GM21447 (cell line): Measurements from ENCODE around the gene CATSPERD.
"Not testable (repeated sequence)": the region's sequence is repeated elsewhere in the genome, so short reads cannot be mapped to it uniquely, and the experiment has no call there.

Experiments
- ATAC-seq: cut with Tn5 transposase; IDR thresholded peaks from one replicate; pipeline ENCODE4 v1.9.1; 2021; ENCODE audit not compliant: unreplicated experiment

CATSPERD gene

DNA sequence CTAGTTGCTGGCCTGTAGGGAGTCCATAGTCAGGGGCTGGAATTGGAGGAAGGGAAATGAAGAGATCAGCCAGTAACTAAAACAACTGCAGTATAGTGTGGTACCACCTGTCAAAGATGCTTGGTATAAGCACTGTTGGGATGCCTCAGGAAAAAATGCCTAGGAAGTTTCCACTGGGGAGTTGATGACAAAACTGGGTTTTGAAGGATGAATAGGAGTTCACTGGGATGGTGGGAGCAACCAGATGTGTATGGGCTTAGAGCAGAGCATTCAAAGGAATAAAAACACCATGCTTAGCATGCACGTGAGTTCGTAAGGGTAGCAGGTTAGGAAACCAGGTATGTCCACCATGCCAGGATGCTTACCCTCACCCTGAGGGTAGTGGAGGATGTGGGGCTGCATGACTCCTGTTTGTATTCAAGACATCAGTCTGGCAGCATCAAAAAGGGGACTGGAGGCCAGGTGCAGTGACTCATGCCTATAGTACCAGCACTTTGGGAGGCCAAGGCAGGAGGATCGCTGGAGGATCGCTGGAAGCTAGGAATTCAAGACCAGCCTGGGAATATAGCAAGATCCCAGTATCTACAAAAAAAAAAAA is 7.1 kb downstream of the CATSPERD start:
- no peak for ATAC-seq

DNA sequence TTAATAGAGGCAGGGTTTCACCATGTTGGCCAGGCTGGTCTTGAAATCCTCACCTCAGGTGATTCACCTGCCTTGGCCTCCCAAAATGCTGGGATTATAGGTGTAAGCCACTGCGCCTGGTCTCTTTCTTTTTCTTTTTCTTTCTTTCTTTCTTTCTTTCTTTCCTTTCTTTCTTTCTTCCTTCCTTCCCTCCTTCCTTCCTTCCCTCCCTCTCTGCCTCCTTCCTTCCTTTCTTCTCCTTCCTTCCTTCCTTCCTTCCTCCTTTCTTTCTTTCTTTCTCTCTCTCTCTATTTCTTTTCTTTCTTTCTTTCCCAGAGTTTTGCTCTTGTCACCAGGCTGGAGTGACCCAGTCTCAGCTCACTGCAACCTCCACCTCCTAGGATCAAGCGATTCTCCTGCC is 12.7 kb downstream of the CATSPERD start:
- ATAC-seq: not testable (repeated sequence)

DNA sequence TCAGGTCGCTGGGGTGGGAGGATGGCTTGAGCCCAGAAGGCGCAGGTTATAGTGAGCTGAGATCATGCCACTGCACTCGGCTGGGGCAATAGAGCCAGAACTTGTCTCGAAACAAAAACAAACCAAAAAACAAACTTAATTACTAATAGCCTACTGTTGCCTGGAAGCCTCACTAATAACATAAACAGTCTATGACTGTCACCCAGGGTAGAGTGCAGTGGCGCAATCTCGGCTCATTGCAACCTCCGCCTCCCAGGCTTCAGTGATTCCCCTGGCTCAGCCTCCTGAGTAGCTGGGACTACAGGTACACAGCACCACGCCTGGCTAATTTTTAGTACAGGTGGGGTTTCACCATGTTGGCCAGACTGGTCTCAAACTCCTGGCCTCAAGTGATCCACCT is 18.0 kb downstream of the CATSPERD start:
- ATAC-seq: no peak

DNA sequence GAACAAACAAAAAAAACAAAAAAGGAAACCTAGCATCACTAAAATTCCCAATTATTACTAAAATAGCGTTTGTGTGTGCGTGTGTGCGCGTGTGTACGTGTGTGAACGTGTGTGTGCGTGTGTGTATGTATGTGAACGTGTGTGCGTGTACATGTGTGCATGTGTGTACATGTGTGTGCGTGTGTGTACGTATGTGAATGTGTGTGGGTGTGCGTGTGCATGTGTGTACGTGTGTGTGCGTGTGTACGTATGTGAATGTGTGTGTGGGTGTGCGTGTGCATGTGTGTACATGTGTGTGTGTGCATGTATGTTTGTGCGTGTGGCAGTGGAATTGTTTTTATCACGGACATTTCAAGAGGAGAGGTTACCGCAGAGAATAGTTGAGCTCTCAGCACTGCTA is 21.6 kb downstream of the CATSPERD start:
- no peak for ATAC-seq

DNA sequence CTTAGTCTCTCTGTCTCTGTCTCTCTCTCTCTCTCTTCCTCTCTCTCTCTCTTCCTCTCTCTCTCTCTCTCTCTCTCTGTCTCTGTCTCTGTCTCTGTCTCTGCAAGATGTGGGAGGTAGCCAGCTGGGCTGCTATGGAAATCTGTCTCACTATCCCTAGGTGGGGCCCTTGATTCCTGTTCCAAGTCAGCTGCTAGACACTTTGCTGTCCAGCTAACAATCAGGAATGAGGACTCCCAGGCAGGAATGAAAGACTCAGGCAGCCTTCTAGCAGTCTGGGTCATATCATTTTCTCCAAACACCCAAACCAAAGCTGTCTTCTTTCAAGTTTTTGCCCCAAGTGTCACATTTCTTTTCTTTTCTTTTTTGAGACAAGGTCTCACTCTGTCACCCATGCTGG is 23.2 kb downstream of the CATSPERD start:
- ATAC-seq: no peak

DNA sequence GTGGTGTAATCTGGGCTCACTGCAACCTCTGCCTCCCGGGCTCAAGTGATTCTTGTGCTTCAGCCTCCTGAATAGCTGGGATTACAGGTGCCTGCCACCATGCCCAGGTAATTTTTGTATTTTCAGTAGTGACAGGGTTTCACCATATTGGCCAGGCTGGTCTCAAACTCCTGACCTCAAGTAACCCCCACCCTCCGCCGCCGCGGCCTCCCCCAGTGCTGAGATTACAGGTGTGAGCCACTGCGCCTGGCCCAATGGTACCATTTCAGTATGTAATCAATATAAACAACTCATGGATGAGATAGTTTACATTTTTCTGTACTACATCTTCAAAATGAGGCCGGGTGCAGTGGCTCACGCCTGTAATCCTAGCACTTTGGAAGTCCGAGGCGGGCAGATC is 24.6 kb downstream of the CATSPERD start:
- not testable (repeated sequence) for ATAC-seq

DNA sequence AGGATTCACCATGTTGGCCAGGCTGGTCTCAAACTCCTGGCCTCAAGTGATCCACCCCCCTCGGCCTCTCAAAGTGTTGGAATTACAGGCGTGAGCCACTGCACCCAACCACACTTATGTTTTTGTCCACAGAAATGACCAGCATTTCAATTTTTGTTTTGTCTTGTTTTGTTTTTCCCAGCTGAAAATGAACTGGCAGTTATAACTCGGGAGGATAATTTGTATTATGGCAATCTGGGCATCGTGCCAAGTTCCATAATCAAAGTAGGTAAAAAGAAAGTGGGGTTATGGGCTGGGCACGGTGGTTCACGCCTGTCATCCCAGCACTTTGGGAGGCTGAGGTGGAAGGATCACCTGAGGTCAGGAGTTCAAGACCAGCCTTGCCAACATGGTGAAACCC is 28.5 kb downstream of the CATSPERD start:
- not testable (repeated sequence) for ATAC-seq

DNA sequence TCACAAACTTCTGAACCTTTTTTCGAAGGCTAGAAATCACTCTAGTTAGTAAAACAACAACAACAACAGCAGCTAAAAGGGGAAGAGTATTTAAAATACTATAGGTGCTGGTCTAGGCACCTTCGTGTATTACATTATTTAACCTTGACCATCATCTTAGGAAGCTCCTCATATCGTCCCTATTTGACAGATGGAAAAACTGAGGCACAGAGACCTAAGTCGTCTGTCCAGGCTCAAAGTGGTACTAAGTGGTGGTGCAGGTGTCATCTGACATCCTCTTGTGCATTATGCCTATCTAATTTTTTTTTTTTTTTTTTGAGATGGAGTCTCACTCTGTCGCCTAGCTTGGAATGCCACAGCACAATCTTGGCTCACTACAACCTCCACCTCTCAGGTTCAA is 29.1 kb downstream of the CATSPERD start:
- ATAC-seq: no peak

DNA sequence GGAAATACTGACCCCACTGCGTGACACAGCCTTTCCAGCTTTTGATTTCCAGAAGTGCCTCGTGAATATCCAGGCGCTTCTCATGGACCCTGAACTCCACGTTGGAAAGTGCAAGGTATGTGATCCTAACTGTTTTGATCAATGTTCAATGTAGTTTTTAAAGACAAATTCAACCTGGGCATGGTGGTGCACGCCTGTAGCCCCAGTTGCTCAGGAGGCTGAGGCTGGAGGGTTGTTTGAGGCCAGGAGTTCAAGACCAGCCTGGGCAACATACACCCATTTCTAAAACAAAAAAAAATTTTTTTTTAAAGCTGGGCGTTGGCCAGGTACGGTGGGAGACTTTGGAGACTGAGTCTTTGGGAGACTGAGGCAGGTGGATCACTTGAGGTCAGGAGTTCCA is 31.3 kb downstream of the CATSPERD start:
- ATAC-seq: no peak

DNA sequence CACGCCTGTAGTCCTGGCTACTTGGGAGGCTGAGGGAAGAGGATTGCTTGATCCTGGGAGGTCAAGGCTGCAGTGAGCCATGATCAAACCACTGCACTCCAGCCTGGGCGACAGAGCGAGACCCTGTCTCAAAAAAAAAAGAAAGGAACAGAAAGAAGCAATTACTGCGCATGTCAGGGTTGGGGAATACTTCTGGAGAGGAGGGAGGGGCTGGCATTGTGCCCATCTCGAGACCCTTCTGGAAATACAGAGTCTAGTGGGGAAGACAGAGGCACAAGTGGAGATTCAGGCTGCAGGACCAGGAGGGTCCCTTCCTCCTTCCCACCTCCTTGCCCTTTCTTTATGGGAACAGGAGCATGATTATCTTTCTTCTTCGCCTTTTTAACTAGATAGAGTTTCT is 33.3 kb downstream of the CATSPERD start:
- no peak for ATAC-seq

DNA sequence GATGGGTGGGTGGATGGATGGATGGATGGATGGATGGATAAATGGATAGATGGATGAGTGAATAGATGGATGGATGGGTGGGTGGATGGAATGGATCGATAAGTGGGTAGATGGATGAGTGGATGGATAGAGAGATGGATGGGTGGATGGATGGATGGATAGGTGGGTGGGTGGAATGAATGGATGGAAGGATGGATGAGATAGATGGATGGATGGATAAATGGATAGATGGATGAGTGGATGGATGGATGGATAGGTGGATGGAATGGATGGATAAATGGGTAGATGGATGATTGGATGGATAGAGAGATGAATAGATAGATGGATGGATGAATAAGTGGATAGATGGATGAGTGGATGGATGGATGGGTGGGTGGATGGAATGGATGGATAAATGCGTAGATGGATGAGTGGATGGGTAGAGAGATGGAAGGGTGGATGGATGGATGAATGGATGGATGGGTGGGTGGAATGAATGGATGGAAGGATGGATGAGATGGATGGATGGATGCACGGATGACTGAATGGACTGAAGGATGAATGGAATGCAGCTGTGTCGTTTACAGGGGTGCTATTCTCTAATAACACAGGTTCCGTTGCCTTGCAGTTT is 42.3 kb downstream of the CATSPERD start:
- no peak for ATAC-seq

DNA sequence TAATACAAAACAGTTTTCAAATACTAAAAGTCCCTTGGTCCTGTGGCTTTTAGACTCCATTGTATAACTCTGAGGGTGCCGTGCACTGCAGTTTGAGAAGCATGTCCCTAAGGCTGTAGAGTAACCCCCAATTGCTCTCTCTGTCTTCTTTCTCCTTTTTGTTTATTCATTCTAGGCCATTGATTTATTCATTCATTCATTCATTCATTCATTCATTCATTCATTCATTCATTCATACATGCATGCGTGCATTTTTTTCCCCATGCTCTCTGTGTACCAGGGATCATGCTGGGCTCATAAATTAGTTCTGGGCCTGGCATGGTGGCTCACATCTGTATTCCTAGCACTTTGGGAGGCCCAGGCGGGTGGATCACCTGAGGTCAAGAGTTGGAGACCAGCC is 44.8 kb downstream of the CATSPERD start:
- no peak for ATAC-seq

DNA sequence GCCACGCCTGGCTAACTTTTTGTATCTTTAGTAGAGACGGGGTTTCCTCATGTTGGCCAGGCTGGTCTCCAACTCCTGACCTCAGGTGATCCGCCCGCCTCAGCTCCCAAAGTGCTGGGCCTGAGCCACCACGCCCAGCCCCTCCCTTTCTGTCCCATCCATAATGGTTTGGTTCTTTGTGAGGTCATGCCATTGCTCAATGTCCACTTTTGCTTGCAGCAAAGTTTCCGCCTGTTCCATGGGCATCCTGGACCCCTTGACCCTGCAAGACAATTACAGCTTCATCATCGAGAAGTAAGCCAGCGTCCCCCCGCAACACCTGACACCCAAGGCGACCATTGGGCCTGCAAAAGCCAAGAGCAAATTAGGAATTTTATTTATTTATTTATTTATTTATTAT is 47.5 kb downstream of the CATSPERD start:
- no peak for ATAC-seq

DNA sequence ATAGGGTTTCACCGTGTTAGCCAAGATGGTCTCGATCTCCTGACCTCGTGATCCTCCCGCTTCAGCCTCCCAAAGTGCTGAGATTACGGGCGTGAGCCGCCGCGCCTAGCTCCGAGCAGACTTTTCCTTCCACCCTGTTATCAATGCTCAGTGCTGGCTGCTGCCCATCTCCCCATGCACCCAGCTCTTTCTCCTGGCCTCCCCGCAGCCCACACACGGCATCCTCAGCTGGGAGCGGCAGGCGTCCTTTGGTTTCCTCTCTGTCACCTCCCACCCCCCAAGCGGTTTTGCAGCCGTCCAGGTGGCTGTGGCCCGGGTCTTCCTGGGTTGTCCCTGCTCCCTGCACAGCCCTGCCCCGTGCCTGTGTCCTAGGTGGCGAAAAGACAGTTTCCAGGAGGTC is 52.0 kb downstream of the CATSPERD start:
- no peak for ATAC-seq

DNA sequence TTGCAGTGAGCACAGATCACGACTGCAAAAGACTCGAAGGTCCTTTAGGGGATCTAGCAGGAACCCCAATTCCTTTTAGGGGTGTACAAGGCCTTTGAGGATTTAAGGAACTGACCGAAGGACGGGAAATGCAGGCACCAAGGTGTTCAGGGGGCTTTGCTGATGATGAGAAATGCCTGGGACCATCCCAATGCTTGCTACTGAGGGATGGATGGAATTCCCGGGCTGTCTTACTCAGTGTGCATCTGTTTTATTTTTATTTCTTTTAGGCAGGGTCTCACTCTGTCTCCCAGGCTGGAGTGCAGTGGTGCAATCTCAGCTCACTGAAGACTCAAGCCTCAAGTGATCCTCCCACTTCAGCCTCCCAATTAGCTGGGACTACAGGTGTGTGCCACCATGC is 52.8 kb downstream of the CATSPERD start:
- ATAC-seq: no peak

DNA sequence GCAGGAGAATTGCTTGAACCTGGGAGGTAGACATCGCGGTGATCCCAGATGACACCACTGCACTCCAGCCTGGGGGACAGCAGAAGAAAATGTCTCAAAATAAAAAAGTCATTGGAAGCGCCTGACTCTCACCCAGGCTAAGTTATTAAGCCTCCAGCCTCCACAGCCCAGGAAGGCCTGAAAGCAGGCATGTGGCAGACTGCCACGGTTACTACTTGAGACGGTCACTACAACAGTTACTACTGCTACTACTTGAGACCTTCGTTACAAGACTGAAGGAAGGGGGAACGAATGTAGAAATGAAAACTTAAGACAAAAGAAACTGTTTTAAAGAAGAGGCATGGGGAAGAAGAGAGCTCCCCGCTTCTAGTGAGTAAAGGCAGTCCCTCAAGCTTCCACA is 54.5 kb downstream of the CATSPERD start:
- ATAC-seq: no peak

DNA sequence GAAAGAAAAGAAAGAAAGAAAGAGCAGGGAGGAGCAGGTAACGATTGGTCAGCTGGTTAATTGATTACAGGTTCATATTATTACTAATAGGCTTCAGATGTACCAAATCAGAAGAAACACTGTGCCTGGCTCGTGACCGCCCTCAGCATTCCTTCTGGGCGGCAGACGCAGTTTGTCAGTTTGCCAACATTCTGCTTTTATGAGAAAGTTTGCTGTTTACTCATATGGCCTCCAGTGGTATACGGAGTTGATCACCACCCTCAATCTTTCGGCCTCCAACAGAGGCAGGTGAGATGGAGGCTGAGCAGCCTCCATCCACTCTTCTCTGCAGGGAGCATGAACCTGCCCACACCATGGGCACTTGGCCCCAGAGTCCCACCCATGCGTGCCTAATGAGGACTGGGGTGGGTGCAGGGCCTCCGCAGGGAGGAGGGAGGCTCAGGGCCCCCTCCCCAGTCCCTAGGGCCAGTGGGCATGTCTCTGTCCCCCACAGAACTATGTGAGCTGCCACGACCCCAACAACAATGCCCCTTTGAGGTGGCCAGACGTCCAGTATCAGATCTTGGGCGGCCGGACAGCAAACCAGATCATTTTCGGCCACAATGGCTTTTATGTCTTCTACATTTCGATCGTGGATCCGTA is 55.4 kb downstream of the CATSPERD start:
- ATAC-seq: no peak

DNA sequence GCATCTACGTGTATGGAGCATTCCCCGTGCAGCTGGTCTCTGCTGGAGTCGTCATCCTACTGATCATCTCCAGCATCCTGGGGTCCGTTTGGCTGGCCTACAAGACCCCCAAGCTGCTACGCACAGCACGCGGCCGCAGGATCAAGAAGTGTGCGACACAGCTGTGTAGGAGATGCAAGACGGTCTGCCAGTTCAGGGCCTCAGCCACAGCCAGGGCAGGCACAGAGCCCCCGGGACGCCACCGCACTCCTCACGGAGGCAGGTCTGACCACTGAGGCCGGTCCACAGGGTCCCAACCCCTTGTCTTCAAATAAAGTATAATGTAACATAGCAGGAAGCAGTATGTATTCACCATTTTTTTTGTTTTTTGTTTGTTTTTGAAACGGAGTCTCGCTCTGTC is 58.0 kb downstream of the CATSPERD start:
- ATAC-seq: no peak

DNA sequence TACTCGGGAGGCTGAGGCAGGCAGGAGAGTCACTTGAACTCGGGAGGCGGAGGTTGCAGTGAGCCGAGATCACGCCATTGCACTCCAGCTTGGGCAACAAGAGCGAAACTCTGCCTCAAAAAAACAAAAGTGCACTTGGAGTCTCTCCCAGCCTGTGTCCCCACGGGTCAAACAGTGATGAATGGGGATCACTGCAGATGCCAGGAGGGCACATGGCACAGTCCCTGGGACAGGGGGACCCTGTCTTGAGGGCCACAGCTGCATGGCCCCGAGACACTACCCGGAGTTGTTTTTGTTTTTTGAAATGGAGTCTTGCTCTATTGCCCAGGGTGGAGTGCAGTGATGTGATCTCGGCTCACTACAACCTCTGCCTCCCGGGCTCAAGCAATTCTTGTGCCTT is 60.5 kb downstream of the CATSPERD start:
- not testable (repeated sequence) for ATAC-seq

DNA sequence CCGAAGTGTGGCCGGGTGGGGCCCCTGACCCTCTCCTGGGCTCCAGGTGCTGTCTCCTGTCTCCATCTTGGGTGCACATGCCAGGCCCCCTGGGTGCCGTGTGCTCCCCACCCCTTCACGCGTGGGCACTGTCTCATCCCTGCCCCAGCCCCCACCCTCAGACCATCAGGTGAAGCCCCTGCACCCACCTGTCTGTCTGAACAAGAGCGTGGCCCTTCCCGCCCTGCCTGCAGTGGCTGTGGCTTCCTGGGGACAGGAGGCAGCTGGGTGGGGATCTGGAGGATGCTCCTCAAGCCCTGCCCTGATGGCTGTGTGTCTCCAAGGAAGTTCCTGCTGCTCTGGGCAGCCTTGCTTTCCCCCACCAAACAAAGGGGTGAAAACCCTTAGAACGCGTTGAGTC is 61.9 kb downstream of the CATSPERD start:
- ATAC-seq: no peak

DNA sequence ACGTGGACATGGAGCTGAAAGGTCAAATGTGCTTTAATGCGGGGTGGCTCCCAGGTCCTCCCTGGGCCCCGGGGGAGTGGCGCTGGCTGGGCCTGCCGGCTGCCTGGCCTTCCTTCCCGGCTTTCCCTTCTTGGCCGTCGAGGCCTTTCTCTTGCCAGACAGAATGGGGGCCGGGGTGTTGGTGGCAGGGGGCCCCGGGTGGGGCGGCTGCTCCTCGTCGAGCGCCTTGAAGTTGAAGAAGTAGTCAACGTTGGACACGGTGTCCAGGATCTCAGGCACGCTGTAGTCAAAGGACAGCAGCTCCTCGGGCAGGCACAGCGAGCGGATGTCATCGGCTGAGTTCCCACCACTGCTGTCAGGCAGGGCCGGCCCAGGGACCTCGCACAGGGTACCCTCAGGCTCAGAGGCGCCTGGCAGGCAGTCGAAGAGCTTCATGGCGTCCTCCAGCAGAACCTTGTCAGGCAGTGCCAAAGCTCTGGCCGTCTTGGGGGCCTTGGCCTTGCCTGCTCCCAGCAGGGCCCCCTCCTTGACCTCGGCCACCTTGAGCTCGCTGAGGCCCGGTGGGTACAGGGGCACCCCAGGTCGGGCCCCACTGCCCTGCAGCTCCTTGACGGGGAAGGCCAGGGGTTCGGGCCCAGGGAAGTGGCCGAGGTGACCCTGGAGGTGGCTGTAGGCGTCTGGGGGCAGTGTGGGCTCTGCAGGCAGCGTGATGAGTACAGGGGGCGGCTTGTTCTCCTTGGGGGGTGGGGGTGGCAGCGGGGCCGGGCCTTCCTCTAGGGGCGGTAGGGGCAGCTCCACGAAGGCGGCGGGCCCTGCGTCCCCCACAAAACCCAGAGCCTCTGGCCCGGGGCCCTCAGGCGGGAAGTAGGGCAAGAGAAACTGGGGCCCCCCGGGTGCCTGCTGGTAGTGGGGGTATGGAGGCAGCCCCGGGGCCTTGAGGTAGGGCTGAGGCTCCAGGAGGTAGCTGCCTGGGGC is 62.8 kb downstream of the CATSPERD start:
- ATAC-seq: no peak
